Activated CD8-positive, alpha-beta memory T cell treated with anti-CD3 and anti-CD28 coated beads for 36 hours (primary cell): Measurements from ENCODE around the gene MAGEA2. TPM values are rescaled to one million over a fixed set of nuclear protein-coding genes. Genes with fewer than 3 reads are reported as not detected.
"Not testable (repeated sequence)": the region's sequence is repeated elsewhere in the genome, so short reads cannot be mapped to it uniquely, and the experiment has no call there.

ENCODE experiments used
- CTCF ChIA-PET: fragments of 350-600 bp; sonication (Branson Sonifier 250); formaldehyde crosslinking; loops from one replicate; lab custom pipeline; 2021; ENCODE audit warnings: antibody characterized with exemption; lab: Charles Lee
- POLR2A ChIA-PET: fragments of 350-600 bp; sonication (Branson Sonifier 250); formaldehyde crosslinking; loops from one replicate; lab custom pipeline; 2021; ENCODE audit warnings: antibody characterized with exemption; lab: Charles Lee
- total RNA-seq, 2 experiments: library from RNA; stranded (reverse); gene quantifications; one replicate each; pipeline ENCODE4 v1.2.3, GENCODE V29; 2021

MAGEA2 gene
- total RNA-seq, 2 experiments from 2014 or later: not detected

GRCh38 chrX:152713195-152713594 lies 40.4 kb downstream of the MAGEA2 start:
- CTCF ChIA-PET, POLR2A ChIA-PET: not testable (repeated sequence)

GRCh38 chrX:152709173-152709572 lies 44.5 kb downstream of the MAGEA2 start, which contains the start of gene CSAG2:
CSAG2 (minus strand) TSS chrX:152709273; CDS start chrX:152709112, 161 bp downstream.
- POLR2A ChIA-PET, CTCF ChIA-PET: not testable (repeated sequence)

GRCh38 chrX:152706500-152706899 lies 47.1 kb downstream of the MAGEA2 start:
- POLR2A ChIA-PET, CTCF ChIA-PET: not testable (repeated sequence)

- CTCF ChIA-PET, POLR2A ChIA-PET: not testable (repeated sequence)
Measured at GRCh38 chrX:152700390-152700789, 53.3 kb downstream of the MAGEA2 start.

Other genes starting within 250 kb of the MAGEA2 start
- not detected for gene GABRQ, start 115.9 kb downstream of the MAGEA2 start, total RNA-seq
- not detected for gene MAGEA3, start 55.0 kb downstream of the MAGEA2 start, total RNA-seq
- not detected for gene CSAG2, start 44.6 kb downstream of the MAGEA2 start, total RNA-seq
- gene MAGEA2B, start 39.2 kb downstream of the MAGEA2 start, total RNA-seq: not detected
- gene CSAG1, start 20.1 kb downstream of the MAGEA2 start, total RNA-seq: not detected
- gene MAGEA12, start 20.1 kb downstream of the MAGEA2 start, total RNA-seq: not detected
- not detected for gene CSAG3, start 5.4 kb upstream of the MAGEA2 start, total RNA-seq
- not detected for gene MAGEA6, start 15.8 kb upstream of the MAGEA2 start, total RNA-seq
- 10 to 100 TPM; 12.3 to 12.9 TPM for gene CETN2, start 76.9 kb upstream of the MAGEA2 start, total RNA-seq
- 10 to 100 TPM; 22.9 to 23.6 TPM for gene NSDHL, start 77.2 kb upstream of the MAGEA2 start, total RNA-seq
- under 1 TPM; 0.75 to 0.95 TPM for gene ZNF185, start 144.2 kb upstream of the MAGEA2 start, total RNA-seq
- gene PNMA5, start 240.3 kb upstream of the MAGEA2 start, total RNA-seq: not detected